Astrocyte of the cerebellum (primary cell): ENCODE measurements around the gene FDXACB1.

Experiments
- DNase-seq: peaks from one replicate; pipeline ENCODE4 v3.0.0-alpha.2; 2011; ENCODE audit warnings: low read depth
- H3K4me3 ChIP-seq: 2 replicates; pipeline ENCODE4 v1.5.1; 2011; ENCODE audit warnings: mild to moderate bottlenecking, low read depth, low read length, moderate library complexity
- in situ Hi-C: cut with HindIII; loops from 2 replicates; pipeline ENCODE4 v1.10.0; 2017; ENCODE audit warnings: low sequenced_read_pairs
- TF ChIP-seq, protein P1 (sequence below): IDR thresholded peaks from 2 replicates; pipeline ENCODE4 v1.5.1; 2012; ENCODE audit warnings: low read length, low read depth, moderate library complexity, mild to moderate bottlenecking; ENCODE audit errors: missing control alignments

FDXACB1 gene

DNA sequence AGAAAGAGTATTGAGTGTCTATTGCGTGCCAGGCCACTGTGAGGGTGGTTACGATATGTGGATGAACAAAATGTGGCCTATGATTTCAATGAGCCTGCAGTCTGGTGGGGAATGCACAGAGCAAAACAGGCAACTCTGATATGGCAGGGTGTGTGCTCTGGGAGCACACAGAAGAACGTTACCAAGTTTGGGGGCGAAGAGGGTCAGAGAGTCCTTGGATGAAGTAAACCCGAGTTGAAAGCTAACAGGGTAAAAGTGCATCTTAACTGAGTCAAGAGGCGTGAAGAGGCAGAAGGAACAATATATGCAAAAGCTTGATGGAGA is 634 bp upstream of the FDXACB1 start:
- in situ Hi-C loops = no loop called here
- TF ChIP-seq, protein P1, sequence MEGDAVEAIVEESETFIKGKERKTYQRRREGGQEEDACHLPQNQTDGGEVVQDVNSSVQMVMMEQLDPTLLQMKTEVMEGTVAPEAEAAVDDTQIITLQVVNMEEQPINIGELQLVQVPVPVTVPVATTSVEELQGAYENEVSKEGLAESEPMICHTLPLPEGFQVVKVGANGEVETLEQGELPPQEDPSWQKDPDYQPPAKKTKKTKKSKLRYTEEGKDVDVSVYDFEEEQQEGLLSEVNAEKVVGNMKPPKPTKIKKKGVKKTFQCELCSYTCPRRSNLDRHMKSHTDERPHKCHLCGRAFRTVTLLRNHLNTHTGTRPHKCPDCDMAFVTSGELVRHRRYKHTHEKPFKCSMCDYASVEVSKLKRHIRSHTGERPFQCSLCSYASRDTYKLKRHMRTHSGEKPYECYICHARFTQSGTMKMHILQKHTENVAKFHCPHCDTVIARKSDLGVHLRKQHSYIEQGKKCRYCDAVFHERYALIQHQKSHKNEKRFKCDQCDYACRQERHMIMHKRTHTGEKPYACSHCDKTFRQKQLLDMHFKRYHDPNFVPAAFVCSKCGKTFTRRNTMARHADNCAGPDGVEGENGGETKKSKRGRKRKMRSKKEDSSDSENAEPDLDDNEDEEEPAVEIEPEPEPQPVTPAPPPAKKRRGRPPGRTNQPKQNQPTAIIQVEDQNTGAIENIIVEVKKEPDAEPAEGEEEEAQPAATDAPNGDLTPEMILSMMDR = no peak
- peak overlapping the region; percentile 70 for H3K4me3 ChIP-seq
- DNase-seq = no peak

DNA sequence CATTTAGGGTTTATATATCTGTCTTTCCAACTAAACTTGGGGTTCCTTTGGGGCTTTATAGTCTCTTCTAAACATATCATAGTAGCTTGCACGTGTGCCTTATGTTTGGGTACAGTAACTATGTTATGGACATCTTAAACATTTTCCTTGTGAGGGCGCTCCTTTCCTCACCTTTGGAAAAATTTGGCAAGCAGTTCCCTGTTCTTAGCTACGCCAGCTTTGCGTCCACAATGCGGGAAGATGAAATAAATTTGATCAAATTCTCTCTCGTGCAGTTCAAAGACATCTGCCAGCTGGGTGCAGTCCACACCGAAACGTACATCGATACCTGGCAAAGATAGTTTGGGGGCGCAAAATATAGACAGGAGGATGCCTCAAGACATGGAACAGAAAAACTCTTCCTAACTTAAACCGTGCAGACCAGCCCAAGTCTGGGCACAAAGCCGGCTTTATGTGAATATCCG is 548 bp downstream of the FDXACB1 start:
- TF ChIP-seq, protein P1 = no peak
- DNase-seq = no peak
- in situ Hi-C loops = no loop called here
- H3K4me3 ChIP-seq = peak overlapping the region; percentile 70

DNA sequence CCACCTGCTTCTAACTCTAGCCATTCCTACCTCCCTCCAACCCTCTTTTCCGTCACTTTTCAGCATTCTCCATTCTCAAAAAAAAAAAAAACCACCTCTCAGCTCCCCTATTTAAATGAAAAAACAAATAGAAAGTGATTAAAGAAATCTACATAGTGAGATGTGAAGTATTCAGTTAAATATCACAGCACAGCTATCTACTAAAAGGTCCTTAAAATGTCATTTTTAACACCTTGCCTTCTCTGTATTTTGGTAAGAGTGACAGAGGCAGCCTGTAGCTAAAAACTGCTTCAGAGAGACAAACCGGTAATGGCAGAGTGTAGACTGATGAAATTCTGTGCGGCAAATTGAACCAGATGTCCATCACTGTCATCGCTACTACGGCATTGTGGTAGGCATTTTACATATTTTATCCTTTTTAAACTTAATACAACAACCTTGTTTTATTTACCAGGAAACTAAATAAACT is 7.2 kb downstream of the FDXACB1 start:
- TF ChIP-seq, protein P1 = no peak
- no peak for DNase-seq
- peak overlapping the region; percentile 65 for H3K4me3 ChIP-seq
- in situ Hi-C loops = no loop called here

DNA sequence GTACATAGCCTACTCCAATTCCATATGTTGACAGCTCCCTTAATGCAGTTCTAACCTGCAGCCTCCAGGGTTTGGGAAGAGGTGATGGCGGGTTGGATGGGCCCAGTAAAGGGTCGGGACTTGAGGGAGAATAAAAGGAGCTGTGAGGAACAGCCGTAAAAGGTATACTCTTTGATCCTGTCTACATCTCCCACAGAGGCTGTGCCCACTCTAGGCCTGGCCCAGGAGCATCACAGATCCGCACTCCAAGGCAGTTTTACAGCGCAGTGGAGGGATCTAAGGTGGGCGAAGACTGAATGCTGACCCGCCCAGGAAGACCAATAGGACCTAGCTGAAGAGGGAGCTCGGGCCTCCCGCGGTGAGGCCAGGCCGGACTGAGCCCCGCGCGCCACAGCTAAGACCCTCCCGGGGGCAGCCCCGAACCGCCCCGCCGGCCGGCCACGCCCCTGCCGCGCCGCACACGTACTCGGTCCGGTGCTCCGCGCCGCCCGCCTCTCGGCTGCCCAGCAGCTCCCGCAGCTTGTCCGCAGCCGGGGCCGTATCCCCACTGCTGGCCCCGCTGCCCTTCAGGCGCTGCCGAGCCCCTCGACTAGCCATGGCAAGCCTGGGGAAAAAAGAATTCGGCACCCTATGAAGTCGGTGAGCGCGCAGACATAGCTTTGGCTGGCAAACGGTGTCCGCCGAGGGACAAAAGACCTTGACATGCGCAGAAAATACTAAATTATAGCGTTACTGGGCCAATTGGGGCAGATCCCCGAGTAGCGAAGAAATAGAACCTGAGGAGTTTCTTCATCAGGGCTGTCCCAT is 7.9 kb downstream of the FDXACB1 start, which contains the start of gene ALG9:
Gene ALG9, minus strand, starts transcription at position 696 of the 807 bp plus-strand sequence. Its CDS starts 99 bp downstream, at position 597.
- peak; percentile 60 for DNase-seq
- H3K4me3 ChIP-seq = peak within 1 kb of the TSS; percentile 65
- in situ Hi-C loops = no loop called here
- TF ChIP-seq, protein P1 = peak; percentile 48

DNA sequence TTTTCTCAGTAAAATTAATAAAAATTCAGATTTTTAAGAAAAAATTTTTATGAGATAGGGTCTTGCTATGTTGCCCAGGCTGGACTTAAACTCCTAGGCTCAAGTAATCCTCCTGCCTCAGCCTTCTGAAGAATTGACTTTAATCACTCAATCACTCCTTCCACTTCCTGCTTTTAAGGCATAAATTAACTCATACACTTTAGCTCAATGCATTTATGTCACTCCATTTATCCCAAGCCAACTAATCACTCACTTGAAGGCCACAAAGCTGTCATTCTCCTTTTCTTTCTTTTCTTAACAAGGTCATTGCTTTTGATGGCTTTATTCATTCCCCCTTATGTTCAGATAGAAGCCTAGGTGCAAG is 8.5 kb downstream of the FDXACB1 start:
- in situ Hi-C loops = no loop called here

DNA sequence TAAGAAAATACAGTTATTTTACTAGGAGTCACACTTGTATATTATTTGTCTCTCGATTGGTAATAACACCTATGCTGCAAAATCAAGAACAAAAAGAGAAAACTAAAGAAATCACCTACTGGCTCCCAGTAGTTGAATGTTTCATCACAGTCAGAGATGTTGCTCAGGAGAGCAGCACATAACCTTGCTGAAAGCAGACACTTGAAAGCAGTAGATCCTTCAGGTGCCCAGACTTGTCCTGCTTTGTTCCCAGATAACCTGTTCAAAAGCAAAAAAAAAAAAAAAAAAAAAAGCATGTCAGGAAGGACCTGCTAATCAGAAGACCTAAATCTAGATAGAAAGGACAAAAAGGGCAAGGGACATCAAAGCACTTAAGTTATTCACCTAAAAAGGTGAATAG is 8.9 kb downstream of the FDXACB1 start:
- TF ChIP-seq, protein P1 = no peak
- no peak overlapping the region for H3K4me3 ChIP-seq
- in situ Hi-C loops = no loop called here
- DNase-seq = no peak

More for the DNA sequence above, 8.5 kb downstream of the FDXACB1 start:
- TF ChIP-seq, protein P1 = no peak
- DNase-seq = no peak
- H3K4me3 ChIP-seq = peak overlapping the region; percentile 65
